Keratinocyte (primary cell): ENCODE measurements around the gene DEPDC7.
A peak's percentile ranks its signal among the peaks of the same experiment; 100 is the strongest.

Source experiments
- CTCF ChIP-seq, 3 experiments: IDR thresholded peaks in 1 of 3; conservative IDR thresholded peaks in 1 of 3; optimal IDR thresholded peaks in 1 of 3; 2 replicates in 2 of 3; 3 replicates in 1 of 3; pipeline versions ENCODE3 to v1.5.1; 2011; ENCODE audit warnings: low read length in 3 of 3, mild to moderate bottlenecking in 3 of 3, moderate library complexity in 2 of 3, control low read depth in 1 of 3, inconsistent platforms in 1 of 3; ENCODE audit not compliant: insufficient read depth in 2 of 3; ENCODE audit errors: extremely low read depth in 1 of 3
- EZH2 ChIP-seq: IDR thresholded peaks from one replicate; pipeline ENCODE4 v1.6.1; 2012; ENCODE audit warnings: inconsistent platforms, mild to moderate bottlenecking, low read length, moderate library complexity

DNA sequence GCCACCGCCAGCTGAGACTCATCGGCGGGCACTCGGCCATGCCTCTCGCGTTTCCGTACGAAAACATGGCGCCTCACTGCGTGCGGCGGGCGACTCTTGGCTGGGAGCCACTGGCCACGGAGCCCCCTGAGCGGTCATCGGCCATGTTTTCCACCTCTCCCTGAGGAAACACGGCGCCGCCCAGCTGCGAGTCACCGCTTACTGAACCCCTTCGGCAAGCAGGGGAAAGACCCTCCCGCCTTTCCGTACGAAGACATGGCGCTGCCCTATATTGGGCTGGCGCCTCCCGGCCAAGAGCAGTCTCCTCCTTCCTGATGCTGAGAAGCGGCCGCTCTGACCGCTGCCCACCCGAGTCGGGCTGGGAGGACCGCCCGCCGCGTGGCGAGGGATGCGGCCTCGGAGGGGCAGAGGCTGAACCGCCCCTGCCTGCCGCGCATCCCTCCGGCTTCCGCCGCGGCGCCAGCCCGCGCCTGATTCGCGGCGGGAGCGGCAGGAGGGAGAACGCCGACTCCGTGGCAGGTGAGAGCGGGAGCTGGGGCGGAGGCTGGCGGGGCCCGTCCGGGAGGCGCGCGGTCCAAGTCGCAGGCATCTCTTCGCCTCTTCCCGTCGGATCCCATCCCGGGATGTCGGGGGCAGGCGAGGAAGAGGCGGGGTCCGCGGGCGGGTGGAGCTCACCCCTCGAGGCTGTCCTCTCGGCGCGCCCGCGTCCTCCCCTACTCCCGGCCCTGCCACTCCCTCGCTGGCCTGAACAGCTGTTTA is 23.8 kb downstream of the DEPDC7 start, which contains the start of gene TCP11L1:
- TF ChIP-seq EZH2 = no peak
- peak in 1 of 3 experiments; percentile 0 for TF ChIP-seq CTCF (optimal IDR thresholded peaks at IDR 0.05 in 1 of 3, IDR thresholded peaks at IDR 0.05 in 1 of 3, conservative IDR thresholded peaks at IDR 0.05 in 1 of 3; ENCODE audit: extremely low read depth in 1 of 3, insufficient read depth in 2 of 3, low read length in 3 of 3)
